Midbrain (tissue), 1 donor: Measurements from ENCODE around the gene SMS.
A peak's percentile ranks its signal among the peaks of the same experiment; 100 is the strongest.

Experiments used
- DNase-seq: peaks from one replicate; lab custom pipeline; 2025; lab: John Stamatoyannopoulos, UW

SMS gene

DNA sequence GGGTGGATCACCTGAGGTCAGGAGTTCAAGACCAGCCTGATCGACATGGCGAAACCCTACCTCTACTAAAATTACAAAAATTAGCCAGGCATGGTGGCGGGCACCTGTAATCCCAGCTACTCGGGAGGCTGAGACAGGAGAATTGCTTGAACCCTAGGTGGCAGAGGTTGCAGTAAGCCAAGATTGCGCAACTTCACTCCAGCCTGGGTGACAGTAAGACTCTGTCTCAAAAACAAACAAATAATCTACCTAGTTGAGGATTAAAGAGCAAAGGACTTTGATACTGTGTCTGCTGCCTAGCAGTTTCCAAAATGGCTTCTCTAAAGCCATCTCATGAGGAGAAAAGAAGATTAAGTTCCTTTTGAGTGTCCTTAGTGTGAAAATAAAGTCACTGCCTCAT, 37.8 kb downstream of the SMS start:
- no peak for DNase-seq

DNA sequence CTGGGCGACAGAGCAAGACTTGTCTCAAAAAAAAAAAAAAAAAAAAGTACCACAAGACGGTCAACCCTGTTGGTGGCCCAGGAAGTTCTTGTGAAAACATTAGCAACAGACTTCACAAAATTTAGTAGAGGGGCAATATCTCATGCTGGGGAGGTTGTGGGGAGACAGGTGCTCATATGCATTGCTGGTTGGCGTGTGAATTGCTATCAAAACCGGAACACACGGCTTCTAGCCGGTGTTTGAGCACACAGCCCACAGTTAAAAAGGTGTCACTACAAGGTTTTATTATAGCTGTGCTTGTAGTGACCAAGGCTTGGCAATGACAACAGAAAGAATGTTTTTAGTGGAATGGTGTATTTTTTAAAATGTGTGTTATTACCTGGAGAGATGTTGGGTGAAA, 41.8 kb downstream of the SMS start:
- no peak for DNase-seq

DNA sequence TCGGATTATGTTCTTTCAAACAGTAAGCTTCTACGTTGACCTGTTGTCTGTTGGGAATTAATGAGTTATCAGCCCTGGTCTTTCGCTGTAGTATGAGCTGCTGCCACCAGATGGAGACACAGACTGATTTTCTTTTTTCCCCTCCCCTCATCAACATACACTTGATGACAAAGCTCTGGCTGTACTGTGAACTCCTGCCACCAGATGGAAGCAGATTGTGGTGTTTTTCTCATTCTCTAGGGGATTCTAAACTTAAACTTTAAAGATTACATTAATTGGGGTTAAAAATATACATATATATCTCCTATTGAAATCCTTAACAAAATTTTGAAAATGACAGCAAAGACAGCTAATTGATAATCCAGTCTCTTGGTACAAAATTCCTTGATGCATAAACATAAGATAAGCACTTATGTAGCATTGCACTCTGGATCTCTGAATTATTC, 44.8 kb downstream of the SMS start:
- DNase-seq = peak; percentile 83

DNA sequence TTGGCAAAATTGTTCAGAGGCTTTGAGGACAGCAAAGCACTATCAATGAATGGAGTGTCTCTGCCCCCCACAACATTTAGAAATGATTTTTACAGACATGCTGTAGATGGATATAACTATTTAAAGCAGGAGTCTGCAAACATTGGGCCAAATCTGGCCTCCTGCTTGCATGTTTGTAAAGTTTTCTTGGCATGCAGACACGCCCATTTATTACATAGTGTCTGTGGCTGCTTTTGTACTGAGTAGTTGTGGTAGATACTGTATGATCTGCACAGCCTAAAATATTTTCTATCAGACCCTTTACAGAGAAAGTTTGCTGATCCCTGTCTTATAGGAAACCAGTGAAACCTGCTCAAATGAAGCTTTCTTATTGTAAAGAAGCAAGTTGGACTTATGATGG, 46.1 kb downstream of the SMS start:
- no peak for DNase-seq

DNA sequence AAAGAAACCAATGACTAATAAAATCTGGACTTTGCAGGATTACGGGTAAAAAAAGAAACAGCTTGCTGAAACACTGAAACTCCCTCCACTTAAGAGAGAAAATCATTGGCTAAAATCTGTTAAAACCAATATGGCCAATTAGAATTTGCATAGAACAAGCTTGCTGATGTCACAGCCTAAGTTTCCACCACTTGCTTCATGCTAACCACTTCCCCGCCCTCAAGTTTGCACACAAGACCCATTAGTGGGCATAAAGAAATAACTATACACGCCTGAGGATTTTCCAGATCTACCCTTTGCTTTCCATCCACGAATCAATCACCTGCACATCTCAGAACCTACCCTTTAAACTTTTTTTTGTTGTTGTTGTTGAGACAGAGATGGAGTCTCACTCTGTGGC, 48.9 kb downstream of the SMS start:
- no peak for DNase-seq

DNA sequence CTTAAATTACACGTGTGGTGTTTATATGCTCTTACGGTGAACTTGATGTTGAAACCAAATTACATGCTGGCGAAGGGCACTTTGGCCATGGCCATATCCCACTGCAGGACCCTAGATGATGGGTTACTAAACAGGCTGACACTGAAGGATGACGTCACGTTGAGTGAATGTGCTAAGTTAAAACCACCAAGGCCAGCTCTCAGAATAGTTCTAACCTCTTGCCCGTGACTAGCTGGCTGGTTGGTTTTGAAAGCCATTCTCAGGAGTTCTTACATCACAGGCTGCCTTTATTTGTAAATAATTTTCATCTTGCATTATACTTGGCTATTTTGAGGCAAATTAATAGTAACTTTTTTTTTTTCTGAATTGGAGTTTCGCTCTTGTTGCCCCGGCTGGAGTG, 50.3 kb downstream of the SMS start:
- DNase-seq = no peak

DNA sequence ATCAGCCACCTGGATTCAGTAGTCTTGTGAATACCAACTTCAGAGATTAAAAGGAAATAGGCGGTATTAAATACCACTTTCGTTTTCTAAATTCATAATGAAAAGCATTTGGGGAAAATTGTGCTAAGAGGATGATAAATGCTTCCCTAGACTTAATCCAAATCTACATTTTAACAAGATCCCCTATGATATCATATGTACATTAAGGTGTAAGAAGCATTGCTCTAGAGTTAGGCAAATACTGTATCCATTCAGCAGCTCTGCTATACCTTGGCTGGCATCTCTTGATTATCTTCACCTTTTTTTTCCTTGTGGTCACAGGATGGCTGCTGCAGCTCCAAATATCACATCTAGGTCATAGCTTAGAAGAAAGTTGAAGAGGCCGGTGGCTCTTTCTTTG, 51.0 kb downstream of the SMS start:
- DNase-seq = no peak

DNA sequence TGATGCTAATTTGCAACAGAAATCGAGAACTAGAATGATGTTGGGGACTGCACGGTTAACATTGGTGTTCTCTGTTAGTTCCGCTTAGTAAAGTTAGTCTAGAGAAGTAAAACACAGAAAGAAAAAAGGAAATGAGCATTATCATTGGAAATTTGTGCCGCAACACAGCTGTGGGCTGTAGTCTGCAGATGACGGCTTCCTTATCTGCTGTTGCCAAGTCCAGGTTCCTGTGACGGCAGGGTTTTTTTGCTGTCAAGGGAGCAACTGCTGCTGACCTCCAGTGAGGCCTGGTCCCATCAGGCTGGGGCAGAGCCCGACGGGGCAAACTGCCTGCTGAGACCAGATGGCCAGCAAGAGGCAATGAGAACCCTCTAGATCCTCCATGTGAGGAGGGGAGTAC, 52.8 kb downstream of the SMS start:
- DNase-seq = peak; percentile 8

DNA sequence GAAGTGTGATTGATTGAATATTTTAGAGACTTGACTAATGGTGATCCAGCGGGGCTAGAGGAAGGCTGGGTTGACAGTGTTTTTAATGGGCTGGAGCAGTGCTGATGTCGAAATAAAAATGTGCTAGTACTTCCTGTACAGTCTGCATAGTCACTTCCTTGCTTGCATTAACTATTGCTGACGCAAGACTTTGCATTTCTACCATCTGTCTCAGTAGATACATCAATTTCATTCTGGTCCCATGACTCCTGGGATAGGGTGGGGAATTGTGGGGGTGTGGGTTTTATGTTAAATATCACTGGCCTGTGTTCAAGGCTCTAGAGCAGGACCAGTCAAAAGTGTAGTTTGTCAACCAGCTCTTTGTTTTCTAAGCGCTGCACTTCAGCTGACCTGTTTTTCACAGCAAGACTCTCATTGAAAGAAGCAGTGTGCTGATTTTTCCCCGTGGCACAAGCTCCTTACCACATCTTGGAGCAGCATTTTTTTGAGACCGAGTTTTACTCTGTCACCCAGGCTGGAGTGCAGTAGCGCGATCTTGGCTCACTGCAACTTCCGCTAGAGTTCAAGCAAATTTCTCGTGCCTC, 56.5 kb downstream of the SMS start:
- peak; percentile 17 for DNase-seq

DNA sequence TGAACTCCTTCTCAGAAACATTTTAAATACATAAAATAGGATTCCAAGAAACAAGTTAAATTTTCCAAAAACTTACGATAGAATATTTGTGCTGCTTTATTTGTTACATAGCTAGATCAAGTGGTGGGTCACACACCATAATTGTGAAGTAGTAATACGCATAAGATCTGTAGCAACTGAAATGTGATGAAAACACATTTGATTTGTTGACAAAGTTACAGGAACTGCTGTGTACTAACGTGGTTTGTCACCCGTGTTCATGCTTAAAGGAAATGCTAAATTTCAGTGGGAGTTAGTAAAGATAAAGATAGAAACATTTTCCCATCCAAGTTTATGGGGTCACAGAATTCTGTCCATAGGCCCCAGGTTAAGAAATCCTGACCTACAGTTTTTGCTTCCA, 57.5 kb downstream of the SMS start:
- no peak for DNase-seq

DNA sequence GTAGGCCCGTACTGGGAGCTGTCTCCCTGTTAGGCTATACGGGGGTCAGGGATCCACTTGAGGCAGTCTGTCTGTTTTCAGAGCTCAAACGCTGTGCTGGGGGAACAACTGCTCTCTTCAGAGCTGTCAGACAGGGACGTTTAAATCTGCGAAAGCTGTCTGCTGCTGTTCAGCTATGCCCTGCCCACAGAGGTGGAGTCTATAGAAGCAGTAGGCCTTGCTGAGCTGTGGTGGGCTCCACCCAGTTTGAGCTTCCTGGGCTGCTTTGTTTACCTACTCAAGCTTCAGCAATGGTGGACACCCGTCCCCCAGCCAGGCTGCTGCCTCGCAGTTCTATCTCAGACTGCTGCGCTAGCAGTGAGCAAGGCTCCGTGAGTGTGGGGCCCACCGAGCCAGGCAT, 64.4 kb downstream of the SMS start:
- DNase-seq = no peak

DNA sequence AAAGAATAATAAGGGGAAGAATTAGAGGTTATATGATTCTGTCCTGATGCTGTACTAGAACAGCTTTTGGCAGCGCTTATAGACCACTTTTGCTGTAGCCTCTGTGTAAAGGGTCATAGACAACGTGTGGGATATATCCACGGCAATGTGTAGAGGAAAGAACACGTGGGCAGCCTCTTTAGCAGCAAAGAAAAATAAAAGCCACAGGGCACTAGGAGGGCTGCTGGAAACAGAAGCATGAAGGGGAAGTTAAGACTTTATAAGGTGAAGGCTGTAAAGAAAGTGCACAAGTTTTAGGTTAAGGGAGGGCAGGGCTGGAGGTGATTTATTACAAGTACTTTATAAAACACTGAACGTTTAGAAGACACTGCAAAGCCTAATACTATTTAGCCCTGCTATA, 71.5 kb downstream of the SMS start:
- no peak for DNase-seq

DNA sequence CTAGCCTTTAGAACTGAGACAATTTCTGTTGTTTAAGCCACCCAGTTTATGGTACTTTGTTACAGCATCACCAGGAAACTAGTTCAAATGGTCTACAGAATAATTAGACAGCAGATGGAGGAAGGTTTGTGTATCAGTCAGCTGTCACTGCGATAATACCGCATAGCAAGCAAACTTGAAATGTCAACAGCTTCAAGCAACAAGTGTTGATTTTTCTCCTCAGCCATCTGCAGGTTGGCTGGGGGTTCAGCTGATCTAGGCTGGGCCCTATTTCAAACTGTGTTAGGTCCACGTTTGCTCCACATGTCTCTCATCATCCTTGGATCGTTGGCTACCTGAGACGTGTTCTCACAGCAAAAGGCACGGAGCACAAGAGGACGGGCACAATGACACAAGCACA, 72.4 kb downstream of the SMS start:
- DNase-seq = no peak

DNA sequence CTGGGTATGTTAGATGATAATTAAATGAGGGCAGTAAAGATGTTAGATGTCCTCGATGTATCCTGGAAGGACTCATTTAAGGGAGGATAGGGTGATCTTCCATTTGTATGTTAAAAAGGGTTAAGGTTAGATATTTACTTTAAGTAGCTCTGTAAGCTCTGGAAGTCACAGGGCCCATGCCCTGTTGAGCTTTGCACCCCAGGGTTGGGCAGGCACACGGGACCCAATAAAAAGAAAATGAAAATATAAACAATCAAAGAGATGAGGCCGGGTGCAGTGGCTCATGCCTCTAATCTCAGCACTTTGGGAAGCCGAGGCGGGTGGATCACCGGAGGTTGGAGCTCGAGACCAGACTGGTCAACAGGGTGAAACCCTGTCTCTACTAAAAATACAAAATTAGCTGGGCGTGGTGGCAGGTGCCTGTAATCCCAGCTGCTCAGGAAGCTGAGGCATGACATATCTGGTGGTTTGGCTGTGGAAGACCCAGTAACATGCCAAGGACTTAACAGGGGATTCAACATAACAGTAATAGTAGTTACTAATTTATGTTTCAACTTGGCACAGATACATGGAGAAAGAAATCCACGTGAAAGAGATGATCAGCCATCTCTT, 74.7 kb downstream of the SMS start:
- DNase-seq = no peak

DNA sequence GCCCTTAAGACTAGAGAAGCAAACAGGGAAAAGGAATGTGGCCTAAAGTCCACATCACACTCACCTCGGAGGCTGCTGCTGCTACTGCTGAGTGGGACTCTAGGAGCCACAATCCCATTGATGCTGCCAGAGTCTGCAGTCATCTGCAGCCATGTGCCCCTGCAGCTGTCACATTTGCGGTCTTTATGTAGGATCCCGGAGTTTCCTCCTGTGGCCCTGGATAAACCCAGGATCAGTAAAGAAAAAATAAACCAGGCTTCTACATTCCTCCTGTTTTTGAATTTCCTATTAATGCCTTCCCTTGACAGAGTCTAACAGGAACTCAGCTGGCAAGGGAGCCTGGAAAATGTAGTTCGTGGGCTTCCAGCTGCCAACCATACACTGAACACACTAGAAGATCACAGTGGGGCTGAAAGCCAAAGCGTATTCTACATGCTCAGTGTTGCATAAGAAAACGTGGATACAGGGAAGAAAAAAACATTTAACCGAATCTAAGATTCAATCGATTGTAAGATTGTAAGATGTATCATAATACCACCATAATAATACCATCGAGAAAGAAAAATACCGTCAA, 81.3 kb downstream of the SMS start:
- no peak for DNase-seq

DNA sequence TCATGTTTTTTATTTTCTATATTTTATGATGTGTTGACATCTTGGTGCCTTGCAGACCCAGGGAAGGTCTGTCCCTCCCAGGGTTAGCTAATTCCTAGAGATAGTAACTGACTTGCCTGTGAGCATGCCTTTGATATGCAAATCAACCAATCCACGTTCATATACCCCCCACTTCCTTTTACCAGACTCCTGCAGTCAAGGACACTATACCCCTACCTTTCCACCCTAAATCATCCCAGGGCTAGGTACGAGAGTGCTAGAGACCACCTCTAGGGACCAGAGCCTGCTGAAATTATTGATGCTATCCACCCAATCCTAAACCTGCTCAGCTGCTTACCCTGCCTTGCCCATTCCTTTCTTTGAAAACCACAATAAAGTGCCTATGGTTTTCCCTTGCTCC, 84.1 kb downstream of the SMS start:
- no peak for DNase-seq

DNA sequence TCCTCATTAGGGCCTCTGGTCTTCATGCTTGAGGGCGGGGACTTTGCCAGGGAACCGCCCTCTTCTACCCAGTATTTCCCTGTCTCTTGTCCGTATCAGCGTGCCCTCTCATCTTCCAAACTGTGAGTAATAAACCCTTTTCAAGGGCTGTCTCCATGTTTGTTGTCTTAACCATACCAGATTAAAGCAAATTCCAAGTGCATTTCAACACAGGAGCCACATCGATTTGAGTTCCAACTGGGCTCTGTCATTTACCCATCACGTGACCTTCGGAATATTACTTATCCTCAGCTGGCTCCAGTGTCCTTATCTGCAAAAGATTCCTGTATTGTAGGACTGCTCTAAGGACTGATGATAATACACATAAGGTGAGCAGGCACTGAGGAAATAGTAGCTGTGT, 85.2 kb downstream of the SMS start:
- DNase-seq = no peak

DNA sequence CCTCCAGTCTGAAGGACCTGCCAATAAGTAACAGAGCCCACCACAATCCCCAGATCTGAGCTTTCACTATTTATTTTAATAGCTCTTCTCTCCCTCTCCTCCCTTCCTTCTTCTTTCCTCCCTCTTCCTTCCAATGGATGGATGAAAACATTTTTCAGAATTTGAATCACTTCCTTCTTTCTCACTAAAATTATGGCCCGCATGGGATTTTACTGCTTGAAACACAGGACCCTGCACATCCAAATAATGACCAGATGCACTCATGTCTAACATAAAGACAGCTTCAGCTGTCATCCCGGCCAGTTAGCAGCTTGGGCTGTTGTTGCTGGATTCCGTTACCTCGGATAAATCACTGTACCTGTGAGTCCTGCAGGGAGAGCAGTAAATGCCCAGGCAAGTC, 86.2 kb downstream of the SMS start:
- DNase-seq = no peak

DNA sequence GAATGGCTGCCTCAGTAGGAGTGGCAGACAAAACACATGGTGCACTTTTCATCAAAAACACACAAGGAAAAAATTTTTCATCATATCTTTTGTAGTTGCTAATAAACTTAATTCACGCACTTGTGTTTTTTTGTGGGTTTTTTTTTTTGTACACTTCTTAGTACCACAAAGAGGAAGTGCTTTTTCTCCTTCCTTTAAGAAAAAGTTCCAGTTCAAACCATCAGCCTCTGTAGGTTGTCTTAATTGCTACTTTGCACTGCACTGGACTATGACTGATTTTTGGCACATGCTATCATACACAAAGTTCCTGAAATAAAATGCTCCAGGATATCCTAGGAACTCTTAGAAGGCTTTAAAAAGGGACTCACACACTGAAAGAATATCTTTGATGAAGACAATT, 91.6 kb downstream of the SMS start, which contains the start of gene PHEX:
Gene PHEX, plus strand, starts transcription at position 242 of the 400 bp plus-strand sequence. CDS start 681 bp downstream, outside the sequence.
- no peak for DNase-seq

DNA sequence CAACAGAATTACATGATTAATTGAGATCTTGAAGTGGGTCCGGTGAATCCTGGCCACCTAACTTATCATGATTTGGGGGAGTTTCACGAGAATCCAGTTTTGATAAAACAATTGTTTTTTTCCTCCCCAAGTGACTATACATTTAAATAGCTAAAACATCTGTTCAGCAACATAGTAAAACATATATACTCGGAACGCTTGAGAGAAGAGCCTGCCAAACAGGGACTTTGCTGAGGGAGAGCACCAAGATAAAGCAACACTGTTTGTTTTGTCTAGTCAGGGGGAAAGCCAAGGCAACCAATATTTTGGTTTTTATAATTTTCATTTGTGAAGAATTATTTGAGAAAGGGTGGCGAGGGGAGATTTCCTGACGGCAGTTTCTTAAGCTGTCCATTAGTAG, 92.0 kb downstream of the SMS start:
- no peak for DNase-seq

DNA sequence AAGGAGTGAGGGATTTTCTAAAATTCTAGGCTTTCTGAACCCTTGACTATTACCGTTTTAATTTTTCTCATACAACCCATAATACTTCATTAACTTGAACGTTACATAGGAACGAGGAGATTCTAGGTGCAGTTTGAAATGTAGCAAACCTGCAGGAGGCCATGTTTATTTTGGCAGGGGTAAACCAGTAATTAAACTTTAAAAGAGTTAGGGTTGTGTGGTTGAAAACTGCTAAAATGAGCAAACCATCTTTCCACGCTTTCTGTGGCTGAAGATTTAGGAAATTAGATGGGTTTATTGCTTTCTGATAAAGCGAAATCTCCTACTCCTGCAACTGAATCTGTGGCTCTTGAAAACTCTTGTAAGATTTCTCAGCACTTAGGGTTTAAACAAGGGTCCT, 93.3 kb downstream of the SMS start:
- DNase-seq = no peak

DNA sequence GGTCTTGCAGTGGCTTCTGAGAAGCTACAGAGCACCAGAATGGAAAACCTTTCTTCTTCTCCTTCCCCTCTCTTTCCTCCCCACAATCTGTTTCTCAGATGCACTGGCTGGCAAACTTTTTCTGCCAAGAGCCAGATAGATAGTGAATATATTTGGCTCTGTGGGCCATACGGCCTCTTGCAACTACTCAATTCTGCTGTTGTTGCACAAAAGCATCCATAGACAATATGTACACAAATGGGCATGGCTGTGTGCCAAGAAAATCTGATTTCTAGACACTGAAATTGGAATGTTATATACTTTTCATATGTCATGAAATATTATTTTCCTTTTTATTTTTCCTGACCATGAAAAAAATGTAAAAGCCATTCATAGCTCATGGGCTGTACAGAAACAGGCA, 94.7 kb downstream of the SMS start:
- no peak for DNase-seq

DNA sequence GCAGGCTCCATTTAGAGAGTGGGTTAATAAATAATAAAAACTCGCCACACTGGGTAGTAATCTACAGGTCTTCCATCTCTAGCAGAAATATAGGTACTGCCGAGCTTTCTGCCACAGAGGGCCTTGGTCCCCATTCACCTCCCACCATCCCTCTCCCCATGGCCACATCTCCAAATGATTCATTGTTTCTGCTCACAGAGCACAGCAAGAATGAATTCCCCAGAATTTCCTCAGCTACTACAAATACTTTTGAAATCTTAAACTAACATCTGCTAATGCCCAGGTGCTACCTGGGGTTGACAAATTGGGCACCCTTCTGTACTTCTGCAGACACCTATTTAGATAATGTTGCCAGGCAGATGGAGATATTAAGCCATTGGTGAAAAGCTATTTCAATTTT, 96.7 kb downstream of the SMS start:
- DNase-seq = no peak
